HT1080 (cell line): Measurements from ENCODE around the gene EZH2. TPM values are rescaled to one million over a fixed set of nuclear protein-coding genes. Genes with fewer than 3 reads are reported as not detected.

ENCODE experiments used
- DNase-seq: peaks from one replicate; pipeline ENCODE4 v3.0.0-alpha.2; 2015; ENCODE audit warnings: low read depth
- total RNA-seq: library from RNA; depleted of rRNA; stranded (reverse); fragments of >200 nt; shearing (Covaris generic); gene quantifications from 2 replicates; pipeline ENCODE4 v1.2.3, GENCODE V29; 2014

The EZH2 gene
- total RNA-seq, 1 experiment from 2014 or later = 30.2 TPM

- DNase-seq = peak; percentile 27
These were observed 27.2 kb downstream of the EZH2 start for GRCh38 chr7:148856891-148857290.

DNA sequence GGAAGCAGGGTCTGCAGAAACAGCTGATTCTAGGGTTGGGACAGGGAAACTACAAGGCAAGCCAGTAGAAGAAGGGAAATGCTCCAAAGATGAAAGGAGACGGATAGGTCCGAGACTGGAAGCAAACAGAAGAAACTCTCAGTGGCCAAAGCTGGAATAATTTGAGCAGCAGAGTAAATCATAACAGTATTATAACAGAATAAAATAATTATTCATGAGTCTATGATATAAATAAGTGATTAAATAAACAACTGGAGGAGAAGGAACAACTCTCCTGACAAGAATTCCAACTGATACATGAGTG lies 27.6 kb downstream of the EZH2 start:
- no peak for DNase-seq

GRCh38 chr7:148854983-148855382 lies 29.1 kb downstream of the EZH2 start:
- no peak for DNase-seq

DNA sequence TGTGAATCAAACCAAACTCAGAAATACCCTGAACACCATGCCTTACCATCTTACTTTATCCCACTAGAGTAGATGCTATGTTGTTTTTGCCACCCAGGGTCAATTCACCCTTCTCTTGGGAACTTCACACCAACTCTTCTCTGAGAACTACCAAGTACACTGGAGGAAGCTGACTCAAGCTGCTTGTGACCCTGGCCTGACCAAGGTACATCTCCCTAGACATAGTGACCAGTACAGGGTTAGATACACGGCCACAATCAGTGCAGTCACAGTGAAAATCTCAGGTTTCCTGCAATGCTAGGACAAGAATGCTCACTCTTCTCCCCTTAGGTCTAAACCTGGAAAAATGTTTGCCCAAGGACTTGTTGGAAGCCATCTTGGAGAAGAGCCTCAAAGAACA lies 31.8 kb downstream of the EZH2 start:
- peak; percentile 9 for DNase-seq

DNA sequence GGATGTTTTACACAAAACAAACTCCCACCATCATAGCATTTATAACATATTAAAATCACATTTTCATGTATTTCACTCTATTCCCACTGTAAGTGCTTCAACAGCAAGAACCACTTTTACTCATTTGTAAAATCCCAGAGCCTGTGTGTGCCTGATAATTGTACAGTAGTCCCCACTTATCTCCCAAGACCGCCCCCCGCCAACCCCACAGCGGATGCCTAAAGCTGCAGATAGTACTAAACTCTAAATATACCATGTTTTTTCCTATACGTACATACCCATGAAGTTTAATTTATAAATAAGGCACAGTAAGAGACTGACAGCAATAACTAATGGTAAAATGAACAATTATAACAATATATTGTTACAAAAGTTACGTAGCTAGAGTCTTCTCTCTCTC lies 33.5 kb downstream of the EZH2 start:
- DNase-seq = no peak

DNA sequence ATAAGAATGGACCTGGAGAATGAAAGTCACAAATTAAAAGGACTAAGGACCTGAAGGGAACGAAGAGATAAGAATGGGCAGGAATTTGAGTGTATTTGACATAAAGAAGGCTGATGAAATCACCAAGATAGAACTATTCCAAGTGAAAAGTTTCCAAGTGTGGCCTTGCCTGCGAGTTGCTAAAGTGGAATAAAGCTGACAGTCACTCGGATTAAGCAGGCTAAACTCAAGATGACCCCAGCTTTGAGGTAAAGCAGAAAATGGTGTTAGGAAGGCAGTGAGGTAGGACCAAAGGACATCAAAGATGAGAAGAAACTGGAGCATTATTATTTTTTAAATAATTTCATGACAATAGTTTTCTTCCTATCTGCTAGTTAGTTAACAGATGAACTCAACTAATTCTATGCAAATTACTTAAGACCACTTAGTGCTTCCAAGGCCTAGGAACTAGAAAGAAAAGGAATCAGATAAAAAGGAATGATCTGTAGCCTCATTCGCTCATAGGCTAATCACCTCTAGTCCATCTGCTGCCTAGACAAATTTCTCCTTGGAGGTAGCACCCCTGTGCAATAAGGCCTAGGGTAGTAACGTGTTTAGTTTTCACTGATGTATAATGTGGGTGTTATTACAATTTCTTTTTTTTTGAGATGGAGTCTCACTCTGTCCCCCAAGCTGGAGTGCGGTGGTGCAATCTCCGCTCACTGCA lies 34.5 kb downstream of the EZH2 start:
- no peak for DNase-seq

GRCh38 chr7:148847815-148848734 lies 36.0 kb downstream of the EZH2 start:
- no peak for DNase-seq

GRCh38 chr7:148838905-148839304 lies 45.2 kb downstream of the EZH2 start:
- DNase-seq = no peak

- peak; percentile 13 for DNase-seq
These were observed 48.2 kb downstream of the EZH2 start for GRCh38 chr7:148835854-148836253.

- no peak for DNase-seq
These were observed 49.5 kb downstream of the EZH2 start for GRCh38 chr7:148834605-148835004.

DNA sequence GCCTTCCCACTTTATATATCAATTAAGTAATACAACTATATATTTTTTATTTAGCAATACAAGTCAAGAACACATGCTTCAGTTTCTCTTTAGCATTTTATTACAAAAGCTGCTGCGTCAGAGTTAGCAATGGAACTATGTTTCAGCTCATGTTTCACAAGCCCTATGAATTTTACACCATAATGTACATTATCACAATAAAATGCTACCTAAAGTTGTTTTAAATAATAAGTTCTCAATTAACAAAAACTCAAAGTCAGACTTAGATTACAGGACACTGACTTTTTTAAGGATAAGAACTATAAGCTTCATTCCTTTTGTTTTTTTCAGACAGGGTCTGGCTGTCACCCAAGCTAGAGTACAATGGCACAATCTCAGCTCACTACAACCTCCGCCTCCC lies 52.3 kb downstream of the EZH2 start:
- no peak for DNase-seq

DNA sequence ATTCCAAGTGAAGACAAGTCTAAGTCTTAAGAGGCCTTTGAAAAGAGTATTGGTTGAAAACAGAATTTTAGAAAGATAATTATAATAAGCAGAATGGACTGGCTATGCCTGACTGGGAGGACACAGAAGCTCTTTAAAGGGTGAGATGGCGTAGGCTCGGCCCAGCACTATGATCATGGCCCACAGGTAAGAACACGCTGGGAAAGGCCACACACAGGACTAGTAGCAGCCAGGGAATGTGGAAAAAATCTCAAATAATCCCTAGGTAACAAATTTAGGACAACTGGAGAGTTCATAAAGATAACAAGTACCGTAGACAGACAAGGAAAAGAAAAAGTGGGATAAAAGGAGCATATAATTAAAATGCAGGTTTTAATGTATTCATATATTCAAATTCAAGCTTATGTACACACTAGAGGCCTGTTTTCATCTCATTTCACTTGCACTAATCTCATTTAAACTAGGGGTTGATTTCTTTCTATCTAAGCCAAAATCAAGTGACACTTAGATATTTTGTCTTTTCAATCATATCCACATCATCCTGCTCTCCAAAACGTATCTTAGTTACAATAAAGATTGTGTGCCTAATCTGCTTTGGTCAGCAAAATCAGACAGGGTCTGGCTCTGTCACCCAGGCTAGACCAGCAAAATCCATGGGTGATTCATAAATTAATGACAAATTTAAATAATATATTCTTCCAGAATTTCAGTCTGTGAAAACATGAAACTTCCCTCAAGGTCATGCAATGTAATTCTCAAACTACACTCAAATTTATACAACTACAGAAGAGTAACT lies 53.0 kb downstream of the EZH2 start:
- DNase-seq = no peak

DNA sequence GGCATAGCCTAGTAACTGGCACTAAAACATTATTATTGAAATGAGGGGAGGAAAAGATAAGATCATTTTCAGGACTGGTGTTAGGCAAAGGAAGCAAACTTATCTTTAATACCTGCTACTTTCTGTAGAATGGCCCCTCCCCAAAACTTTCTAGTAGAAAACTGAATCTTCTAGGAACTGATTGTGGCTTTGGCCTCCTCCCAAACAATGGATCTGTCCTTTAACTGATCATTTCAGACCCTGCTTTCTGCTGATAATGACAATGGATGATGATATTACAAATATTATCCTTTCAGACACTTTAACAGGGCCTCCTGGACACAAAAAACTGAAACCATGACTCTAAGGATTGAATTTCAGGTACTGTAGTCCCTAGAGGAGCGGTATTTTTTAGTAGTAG lies 55.1 kb downstream of the EZH2 start:
- DNase-seq = no peak

- DNase-seq = no peak
These were observed 58.8 kb downstream of the EZH2 start for GRCh38 chr7:148825338-148825737.

GRCh38 chr7:148824864-148825263 lies 59.2 kb downstream of the EZH2 start:
- no peak for DNase-seq

DNA sequence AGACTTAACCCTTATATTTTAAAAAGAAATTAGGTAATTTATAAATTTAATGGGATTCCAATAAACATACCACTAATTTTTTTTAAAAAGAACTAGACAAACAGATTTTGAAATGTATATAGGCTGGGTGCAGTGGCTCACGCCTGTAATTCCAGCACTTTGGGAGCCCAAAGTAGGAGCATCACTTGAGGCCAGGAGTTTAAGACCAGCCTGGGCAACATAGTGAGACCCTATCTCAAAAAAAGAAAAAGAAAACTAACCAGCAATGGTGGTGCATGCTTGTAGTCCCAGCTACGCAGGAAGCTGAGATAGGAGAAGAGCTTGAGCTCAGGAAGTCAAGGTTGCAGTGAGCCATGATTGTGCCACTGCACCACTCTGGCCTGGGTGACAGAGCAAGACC lies 62.7 kb downstream of the EZH2 start:
- DNase-seq = no peak

GRCh38 chr7:148819697-148820360 lies 64.3 kb downstream of the EZH2 start:
- peak; percentile 17 for DNase-seq

GRCh38 chr7:148815612-148816011 lies 68.5 kb downstream of the EZH2 start:
- DNase-seq = no peak

DNA sequence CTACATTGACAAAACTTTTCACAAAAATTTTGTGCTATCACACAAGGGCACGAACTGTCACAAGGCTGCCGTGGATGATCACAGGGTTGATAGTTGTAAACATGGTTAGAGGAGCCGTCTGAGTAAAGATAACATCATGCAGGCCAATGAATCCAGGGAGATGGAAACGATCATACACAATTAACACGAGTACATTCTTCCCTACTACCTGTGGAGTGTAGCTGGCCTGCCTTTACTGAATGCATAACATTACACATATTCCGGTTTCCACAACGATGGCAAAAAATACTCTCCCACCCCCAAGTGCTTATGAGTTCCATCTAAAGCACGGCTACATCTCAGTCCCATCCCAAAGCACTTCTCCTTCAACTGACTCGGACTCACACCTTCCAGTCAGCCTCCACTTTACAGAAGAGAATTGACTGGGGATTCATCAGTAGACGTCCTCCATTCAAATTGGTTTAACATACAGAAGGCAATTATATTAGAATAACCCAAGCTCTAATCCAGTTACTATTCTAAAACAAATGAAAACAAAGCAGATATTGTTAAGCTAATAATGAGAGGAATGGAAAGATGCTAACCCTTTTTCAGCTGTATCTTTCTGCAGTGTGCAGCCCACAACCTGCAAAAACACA lies 69.0 kb downstream of the EZH2 start:
- DNase-seq = no peak

DNA sequence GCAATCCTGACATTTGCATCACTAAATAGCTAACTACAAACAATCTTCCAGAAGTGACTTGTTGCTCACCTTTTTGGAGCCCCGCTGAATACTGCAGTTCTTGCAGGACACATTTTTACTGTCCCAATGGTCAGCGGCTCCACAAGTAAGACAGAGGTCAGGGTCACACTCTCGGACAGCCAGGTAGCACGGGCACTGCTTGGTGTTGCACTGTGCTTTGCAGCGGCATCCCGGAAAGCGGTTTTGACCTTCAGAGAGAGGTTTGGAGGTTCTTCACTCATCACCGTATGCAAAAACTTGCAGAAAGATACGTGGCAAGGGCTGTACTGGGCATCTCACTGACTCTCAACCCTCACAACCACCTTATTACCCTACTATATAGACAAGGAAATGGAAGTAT lies 70.2 kb downstream of the EZH2 start:
- no peak for DNase-seq

- DNase-seq = no peak
These were observed 72.2 kb downstream of the EZH2 start for GRCh38 chr7:148811892-148812291.
